Stomach (tissue), 4 donors: ENCODE measurements around the gene MAEA.

Experiments
- EP300 ChIP-seq: sonication (generic); formaldehyde crosslinking; IDR thresholded peaks from one replicate; pipeline ENCODE4 v1.6.1; 2017; ENCODE audit warnings: antibody characterized with exemption
- POLR2A ChIP-seq, 4 donors: fragments of 450-650 bp; IDR thresholded peaks; one replicate each; pipeline ENCODE4 v1.6.1; 2016; ENCODE audit warnings: antibody characterized with exemption in 4 of 4, control low read depth in 2 of 4, mild to moderate bottlenecking in 1 of 4, moderate library complexity in 1 of 4
- POLR2AphosphoS5 ChIP-seq, 3 donors: sonication (generic); formaldehyde crosslinking; IDR thresholded peaks; one replicate each; pipeline ENCODE4 v1.6.1; 2016; ENCODE audit warnings: antibody characterized with exemption in 3 of 3
- TF ChIP-seq, protein P1 (sequence below), 7 experiments: fragments of 450-650 bp in 4 of 7; fragments of 200-600 bp in 3 of 7; sonication (generic) in 3 of 7; IDR thresholded peaks; one replicate each; pipeline ENCODE4 v1.5.1; 2016 to 2019; ENCODE audit warnings: antibody characterized with exemption in 7 of 7, control low read depth in 2 of 7, mild to moderate bottlenecking in 1 of 7

GRCh38 chr4:1300466-1301455 lies 11.1 kb downstream of the MAEA start:
- TF ChIP-seq POLR2A (IDR thresholded peaks at IDR 0.05) (no peak), POLR2AphosphoS5 (IDR thresholded peaks at IDR 0.05) (peak in 1 of 3 donors; percentile 32), EP300 (no peak)
- TF ChIP-seq, protein P1, sequence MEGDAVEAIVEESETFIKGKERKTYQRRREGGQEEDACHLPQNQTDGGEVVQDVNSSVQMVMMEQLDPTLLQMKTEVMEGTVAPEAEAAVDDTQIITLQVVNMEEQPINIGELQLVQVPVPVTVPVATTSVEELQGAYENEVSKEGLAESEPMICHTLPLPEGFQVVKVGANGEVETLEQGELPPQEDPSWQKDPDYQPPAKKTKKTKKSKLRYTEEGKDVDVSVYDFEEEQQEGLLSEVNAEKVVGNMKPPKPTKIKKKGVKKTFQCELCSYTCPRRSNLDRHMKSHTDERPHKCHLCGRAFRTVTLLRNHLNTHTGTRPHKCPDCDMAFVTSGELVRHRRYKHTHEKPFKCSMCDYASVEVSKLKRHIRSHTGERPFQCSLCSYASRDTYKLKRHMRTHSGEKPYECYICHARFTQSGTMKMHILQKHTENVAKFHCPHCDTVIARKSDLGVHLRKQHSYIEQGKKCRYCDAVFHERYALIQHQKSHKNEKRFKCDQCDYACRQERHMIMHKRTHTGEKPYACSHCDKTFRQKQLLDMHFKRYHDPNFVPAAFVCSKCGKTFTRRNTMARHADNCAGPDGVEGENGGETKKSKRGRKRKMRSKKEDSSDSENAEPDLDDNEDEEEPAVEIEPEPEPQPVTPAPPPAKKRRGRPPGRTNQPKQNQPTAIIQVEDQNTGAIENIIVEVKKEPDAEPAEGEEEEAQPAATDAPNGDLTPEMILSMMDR (IDR thresholded peaks at IDR 0.05) = no peak
